ENCODE measurements around the gene SOBP.

GRCh38 chr6:107441682-107442081 is 48.2 kb upstream of the SOBP start:
- TF ChIP-seq CTCF (IDR thresholded peaks at IDR 0.05 in 4 of 5, conservative IDR thresholded peaks at IDR 0.05 in 1 of 5) = no peak
- TF ChIP-seq POLR2A (IDR thresholded peaks at IDR 0.05) = no peak

All from gastrocnemius medialis (tissue), 4 donors.